GM12878 (cell line): Measurements from ENCODE around the gene MYCBP2. TPM values are rescaled to one million over a fixed set of nuclear protein-coding genes. Genes with fewer than 3 reads are reported as not detected.

Source experiments
- ATF3 ChIP-seq: IDR thresholded peaks from 2 replicates; pipeline ENCODE4 v1.6.1; 2011; ENCODE audit warnings: low read depth, mild to moderate bottlenecking, low read length, moderate library complexity, borderline replicate concordance; ENCODE audit errors: extremely low read depth
- CBFB ChIP-seq: IDR thresholded peaks from 2 replicates; pipeline ENCODE4 v1.6.1; 2016; ENCODE audit warnings: antibody characterized with exemption, low read depth
- CBX3 ChIP-seq: fragments of 200-600 bp; sonication (generic); IDR thresholded peaks from 2 replicates; pipeline ENCODE4 v1.6.1; 2016; ENCODE audit warnings: low read depth, borderline replicate concordance
- CBX5 ChIP-seq: sonication (generic); IDR thresholded peaks from 2 replicates; pipeline ENCODE4 v1.6.1; 2016; ENCODE audit warnings: low read depth, moderate library complexity, mild to moderate bottlenecking, inconsistent platforms
- E2F8 ChIP-seq: fragments of 450-650 bp; IDR thresholded peaks from 2 replicates; pipeline ENCODE4 v1.6.1; 2018; ENCODE audit warnings: mild to moderate bottlenecking, low read depth, moderate library complexity; ENCODE audit not compliant: partially characterized antibody
- E4F1 ChIP-seq: fragments of 450-650 bp; IDR thresholded peaks from 2 replicates; pipeline ENCODE4 v1.6.1; 2018; ENCODE audit warnings: borderline replicate concordance, mild to moderate bottlenecking; ENCODE audit not compliant: partially characterized antibody
- EED ChIP-seq: sonication (generic); IDR thresholded peaks from 2 replicates; pipeline ENCODE4 v1.6.1; 2016; ENCODE audit warnings: antibody characterized with exemption, low read depth
- EGR1 ChIP-seq, 2 experiments: IDR thresholded peaks; 1 replicate in 1 of 2; 2 replicates in 1 of 2; pipeline ENCODE4 v1.6.1; 2011 to 2012; ENCODE audit warnings: low read depth in 2 of 2, low read length in 2 of 2, borderline replicate concordance in 1 of 2, mild to moderate bottlenecking in 1 of 2, moderate library complexity in 1 of 2
- FOS ChIP-seq: IDR thresholded peaks from 3 replicates; pipeline ENCODE4 v1.6.1; 2011; ENCODE audit warnings: borderline replicate concordance; ENCODE audit not compliant: insufficient read length; ENCODE audit errors: extremely low read depth
- IRF4 ChIP-seq: IDR thresholded peaks from 2 replicates; pipeline ENCODE4 v1.6.1; 2011; ENCODE audit warnings: low read depth, low read length
- KAT2A ChIP-seq: conservative IDR thresholded peaks from 2 replicates; pipeline ENCODE4 v1.6.1; 2011; ENCODE audit warnings: low read depth, low read length; ENCODE audit not compliant: control insufficient read depth
- NFXL1 ChIP-seq: fragments of 450-650 bp; IDR thresholded peaks from 2 replicates; pipeline ENCODE4 v1.6.1; 2017; ENCODE audit warnings: antibody characterized with exemption, mild to moderate bottlenecking, borderline replicate concordance
- PBX3 ChIP-seq: IDR thresholded peaks from 2 replicates; pipeline ENCODE4 v1.6.1; 2011; ENCODE audit warnings: mild to moderate bottlenecking, low read depth, low read length, moderate library complexity; ENCODE audit not compliant: insufficient replicate concordance
- RUNX3 ChIP-seq: IDR thresholded peaks from 2 replicates; pipeline ENCODE4 v1.6.1; 2012; ENCODE audit warnings: low read length, inconsistent platforms
- SIX5 ChIP-seq: IDR thresholded peaks from 2 replicates; pipeline ENCODE4 v1.6.1; 2011; ENCODE audit warnings: mild to moderate bottlenecking, low read depth, low read length, moderate library complexity; ENCODE audit not compliant: severe bottlenecking
- SMC3 ChIP-seq: IDR thresholded peaks from 2 replicates; pipeline ENCODE4 v1.6.1; 2011; ENCODE audit warnings: low read length, improper control_type of control experiment, borderline replicate concordance
- TBL1XR1 ChIP-seq: IDR thresholded peaks from 2 replicates; pipeline ENCODE4 v1.6.1; 2012; ENCODE audit warnings: low read depth, low read length, improper control_type of control experiment
- TCF7 ChIP-seq: IDR thresholded peaks from 2 replicates; pipeline ENCODE4 v1.6.1; 2014; ENCODE audit warnings: antibody characterized with exemption, borderline replicate concordance
- WRNIP1 ChIP-seq: IDR thresholded peaks from 2 replicates; pipeline ENCODE4 v1.6.1; 2011; ENCODE audit warnings: low read depth, low read length, improper control_type of control experiment, borderline replicate concordance
- YBX1 ChIP-seq: fragments of 450-650 bp; IDR thresholded peaks from 2 replicates; pipeline ENCODE4 v1.6.1; 2016; ENCODE audit warnings: antibody characterized with exemption
- YY1 ChIP-seq: IDR thresholded peaks from 2 replicates; pipeline ENCODE4 v1.6.1; 2011; ENCODE audit warnings: low read depth, mild to moderate bottlenecking, low read length
- ZZZ3 ChIP-seq: IDR thresholded peaks from 2 replicates; pipeline ENCODE4 v1.6.1; 2011; ENCODE audit warnings: low read depth; ENCODE audit not compliant: control insufficient read depth, insufficient read length
- polyA plus RNA-seq, 11 experiments: library from polyadenylated mRNA; depleted of rRNA in 4 of 11; unstranded in 6 of 11; stranded (reverse) in 5 of 11; fragments of >200 nt; fragmentation: Nextera tagmentation in 4 of 11; fragmentation: Illumina TruSeq in 1 of 11; extraction: Ambion mirVana in 4 of 11; extraction: Trizol in 1 of 11; gene quantifications; 1 replicate in 1 of 11; 2 replicates in 10 of 11; pipeline versions ENCODE4 v1.2.1 to v1.2.3, GENCODE V29; 2011 to 2016; ENCODE audit warnings: inconsistent platforms in 2 of 11, missing spikeins in 2 of 11, low read depth in 1 of 11
- total RNA-seq, 4 experiments: library from RNA; depleted of rRNA in 3 of 4; stranded (reverse); fragments of >200 nt in 3 of 4; fragmentation: Illumina TruSeq in 1 of 4; extraction: Trizol in 1 of 4; gene quantifications; 2 replicates each; pipeline versions ENCODE4 v1.2.1 to v1.2.3, GENCODE V29; 2013 to 2021
- TF ChIP-seq, protein P1 (sequence below): IDR thresholded peaks from 2 replicates; pipeline ENCODE4 v1.6.1; 2012; ENCODE audit warnings: low read length, inconsistent platforms

Gene MYCBP2
- total and polyA plus RNA-seq, 10 of the 15 experiments (the other 5 are each of a cell fraction or from before 2014, with no cell fraction given) = 51.9 to 152 (median 98.2) TPM

- TF ChIP-seq RUNX3 (peak; percentile 89), ZZZ3 (no peak), ATF3 (no peak), E4F1 (no peak), SIX5 (no peak), PBX3 (no peak), CBX3 (no peak), CBX5 (no peak), EGR1 (IDR thresholded peaks at IDR 0.05; ENCODE audit: borderline replicate concordance in 1 of 2, low read depth in 2 of 2, low read length in 2 of 2) (no peak), FOS (no peak), TBL1XR1 (peak; percentile 45; the same call in 1 of the 2 replicates), YBX1 (no peak), E2F8 (no peak), KAT2A (no peak), TCF7 (no peak), NFXL1 (no peak), YY1 (no peak), EED (peak; percentile 66; the same call in 1 of the 2 replicates), SMC3 (no peak; the same call in 1 of the 2 replicates), WRNIP1 (no peak), IRF4 (no peak), CBFB (peak; percentile 55; the same call in 1 of the 2 replicates)
- TF ChIP-seq, protein P1, sequence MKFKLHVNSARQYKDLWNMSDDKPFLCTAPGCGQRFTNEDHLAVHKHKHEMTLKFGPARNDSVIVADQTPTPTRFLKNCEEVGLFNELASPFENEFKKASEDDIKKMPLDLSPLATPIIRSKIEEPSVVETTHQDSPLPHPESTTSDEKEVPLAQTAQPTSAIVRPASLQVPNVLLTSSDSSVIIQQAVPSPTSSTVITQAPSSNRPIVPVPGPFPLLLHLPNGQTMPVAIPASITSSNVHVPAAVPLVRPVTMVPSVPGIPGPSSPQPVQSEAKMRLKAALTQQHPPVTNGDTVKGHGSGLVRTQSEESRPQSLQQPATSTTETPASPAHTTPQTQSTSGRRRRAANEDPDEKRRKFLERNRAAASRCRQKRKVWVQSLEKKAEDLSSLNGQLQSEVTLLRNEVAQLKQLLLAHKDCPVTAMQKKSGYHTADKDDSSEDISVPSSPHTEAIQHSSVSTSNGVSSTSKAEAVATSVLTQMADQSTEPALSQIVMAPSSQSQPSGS = peak; percentile 66
Observed at GRCh38 chr13:77345150-77345780, 18.4 kb upstream of the MYCBP2 start (continued).
